GM18498 (cell line): ENCODE data around the gene WDR19.
"Not testable (repeated sequence)": the region's sequence is repeated elsewhere in the genome, so short reads cannot be mapped to it uniquely, and the experiment has no call there.

Source experiments
- ATAC-seq: cut with Tn5 transposase; IDR thresholded peaks from one replicate; pipeline ENCODE4 v1.9.1; 2021; ENCODE audit warnings: mild to moderate bottlenecking, moderate library complexity; ENCODE audit not compliant: unreplicated experiment

The WDR19 gene

GRCh38 chr4:39232100-39232499 lies 49.8 kb downstream of the WDR19 start:
- no peak for ATAC-seq

GRCh38 chr4:39233114-39233513 lies 50.8 kb downstream of the WDR19 start:
- ATAC-seq = no peak

- no peak for ATAC-seq
Observed at GRCh38 chr4:39233783-39234182, 51.5 kb downstream of the WDR19 start.

- no peak for ATAC-seq
Observed at GRCh38 chr4:39235021-39235420, 52.7 kb downstream of the WDR19 start.

GRCh38 chr4:39235696-39236095 lies 53.4 kb downstream of the WDR19 start:
- ATAC-seq = no peak

- no peak for ATAC-seq
Observed at GRCh38 chr4:39237179-39237578, 54.9 kb downstream of the WDR19 start.

GRCh38 chr4:39243462-39243861 lies 61.1 kb downstream of the WDR19 start:
- ATAC-seq = no peak

GRCh38 chr4:39255266-39255665 lies 72.9 kb downstream of the WDR19 start:
- ATAC-seq = no peak

- no peak for ATAC-seq
Observed at GRCh38 chr4:39255871-39256270, 73.5 kb downstream of the WDR19 start.

- no peak for ATAC-seq
Observed at GRCh38 chr4:39256436-39256835, 74.1 kb downstream of the WDR19 start.

GRCh38 chr4:39259571-39260330 lies 77.4 kb downstream of the WDR19 start:
- ATAC-seq = no peak

- no peak for ATAC-seq
Observed at GRCh38 chr4:39263895-39264294, 81.6 kb downstream of the WDR19 start.

- ATAC-seq = no peak
Observed at GRCh38 chr4:39274503-39274902, 92.2 kb downstream of the WDR19 start.

GRCh38 chr4:39277661-39278060 lies 95.3 kb downstream of the WDR19 start:
- ATAC-seq = not testable (repeated sequence)

GRCh38 chr4:39278476-39278875 lies 96.1 kb downstream of the WDR19 start:
- no peak for ATAC-seq

- no peak for ATAC-seq
Observed at GRCh38 chr4:39279416-39279815, 97.1 kb downstream of the WDR19 start.

GRCh38 chr4:39280770-39281169 lies 98.4 kb downstream of the WDR19 start:
- ATAC-seq = no peak

- ATAC-seq = no peak
Observed at GRCh38 chr4:39285111-39285795, 102.9 kb downstream of the WDR19 start.

GRCh38 chr4:39285853-39286252 lies 103.5 kb downstream of the WDR19 start:
- no peak for ATAC-seq

GRCh38 chr4:39286263-39286662 lies 103.9 kb downstream of the WDR19 start:
- no peak for ATAC-seq

- ATAC-seq = no peak
Observed at GRCh38 chr4:39287223-39287622, 104.9 kb downstream of the WDR19 start.

GRCh38 chr4:39291686-39292085 lies 109.4 kb downstream of the WDR19 start:
- ATAC-seq = no peak
